ENCODE measurements around the gene ORMDL2. TPM values are rescaled to one million over a fixed set of nuclear protein-coding genes. Genes with fewer than 3 reads are reported as not detected.
A peak's percentile ranks its signal among the peaks of the same experiment; 100 is the strongest.
"Not testable (repeated sequence)": the region's sequence is repeated elsewhere in the genome, so short reads cannot be mapped to it uniquely, and the experiment has no call there.

Gene ORMDL2
- polyA plus RNA-seq, 3 donors, result 30.2 to 36.3 (median 34.8) TPM

DNA sequence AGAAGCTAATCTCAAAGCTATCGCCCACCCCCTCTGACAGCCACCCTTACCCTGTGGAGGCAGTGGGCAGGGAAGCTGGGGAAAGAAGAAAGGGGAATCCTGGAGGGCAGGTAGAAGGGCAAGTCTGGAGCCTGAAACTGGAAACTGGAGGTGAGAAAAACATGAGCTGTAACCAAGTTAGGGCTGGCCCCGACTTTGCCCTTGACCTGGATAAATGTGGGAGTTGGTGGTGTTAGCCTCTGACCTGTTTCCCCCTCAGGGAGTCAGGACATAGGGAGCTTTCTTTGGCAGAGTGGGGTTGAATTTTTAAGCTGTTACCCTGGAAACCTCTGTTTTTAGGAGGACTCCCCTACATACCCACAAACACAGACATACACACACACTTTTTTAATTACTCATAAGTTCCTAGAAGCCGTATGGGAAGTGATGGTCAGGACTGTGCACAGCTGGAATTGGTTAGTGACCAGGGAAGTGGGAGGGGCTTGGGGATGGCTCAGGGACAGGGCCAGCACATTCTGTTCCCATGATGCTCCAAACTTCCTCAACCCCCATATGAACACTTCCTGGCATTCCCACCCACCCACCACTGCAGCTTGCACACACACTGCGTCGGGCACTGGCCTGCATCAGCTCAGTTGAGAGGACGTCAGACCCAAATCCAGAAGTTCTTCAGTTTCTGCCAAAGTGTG is 29.9 kb downstream of the ORMDL2 start:
- DNase-seq, result peak; percentile 84

- DNase-seq, result no peak
Observed at GRCh38 chr12:55849616-55850343, 31.9 kb downstream of the ORMDL2 start.

GRCh38 chr12:55850401-55850800 is 32.6 kb downstream of the ORMDL2 start:
- DNase-seq, result no peak

DNA sequence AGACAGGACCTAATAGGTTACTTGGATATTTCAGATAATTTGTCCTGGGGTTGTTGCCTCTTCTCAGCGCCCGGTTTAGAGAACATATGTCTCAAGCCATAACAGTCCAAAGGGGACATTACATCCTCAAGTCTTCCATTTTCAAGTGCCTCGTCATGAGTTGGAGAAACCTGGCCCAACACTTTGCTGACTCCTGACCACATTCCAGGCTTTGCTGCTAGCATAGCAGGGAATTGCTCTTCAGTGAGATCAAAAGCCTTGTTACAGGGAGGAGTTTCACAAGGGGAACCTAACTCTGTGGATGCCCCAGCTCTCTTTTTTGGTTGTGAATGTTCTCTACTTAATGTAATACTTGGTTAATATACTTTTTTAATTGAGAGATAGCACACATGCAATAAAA is 33.1 kb downstream of the ORMDL2 start:
- DNase-seq, result no peak

DNA sequence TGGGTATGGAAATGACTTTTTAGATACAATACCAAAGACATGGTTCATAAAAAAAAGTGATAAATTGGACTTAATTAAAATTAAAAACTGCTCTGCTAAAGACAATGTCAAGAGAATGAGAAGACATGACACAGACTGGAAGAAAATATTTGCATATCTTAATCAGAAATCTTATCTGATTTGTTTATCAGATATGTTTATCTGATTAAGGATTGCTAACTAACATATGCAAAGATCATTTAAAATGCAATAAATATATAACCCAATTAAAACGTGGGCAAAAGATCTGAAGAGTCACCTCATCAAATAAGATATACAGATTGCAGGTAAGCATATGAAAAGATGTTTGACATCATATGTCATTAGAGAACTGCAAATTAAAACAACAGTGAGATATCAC is 34.9 kb downstream of the ORMDL2 start:
- no peak for DNase-seq

DNA sequence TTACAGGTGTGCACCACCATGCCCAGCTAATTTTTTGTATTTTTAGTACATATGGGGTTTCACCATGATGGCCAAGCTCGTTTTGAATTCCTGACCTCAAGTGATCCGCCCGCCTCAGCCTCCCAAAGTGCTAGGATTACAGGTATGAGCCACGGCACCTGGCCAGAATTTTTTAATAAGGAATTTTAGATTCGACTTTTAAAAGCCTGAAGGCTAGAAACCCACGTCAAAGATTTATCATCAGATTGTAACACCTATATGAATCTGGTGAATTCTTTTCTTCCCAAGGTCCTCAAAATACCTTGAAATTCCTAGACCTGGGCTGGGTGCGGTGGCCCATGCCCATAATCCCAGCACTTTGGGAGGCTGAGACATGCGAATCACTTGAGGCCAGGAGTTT is 43.6 kb downstream of the ORMDL2 start:
- DNase-seq, result no peak

GRCh38 chr12:55861871-55862270 is 44.0 kb downstream of the ORMDL2 start:
- DNase-seq, result no peak

GRCh38 chr12:55862286-55862685 is 44.4 kb downstream of the ORMDL2 start:
- no peak for DNase-seq

DNA sequence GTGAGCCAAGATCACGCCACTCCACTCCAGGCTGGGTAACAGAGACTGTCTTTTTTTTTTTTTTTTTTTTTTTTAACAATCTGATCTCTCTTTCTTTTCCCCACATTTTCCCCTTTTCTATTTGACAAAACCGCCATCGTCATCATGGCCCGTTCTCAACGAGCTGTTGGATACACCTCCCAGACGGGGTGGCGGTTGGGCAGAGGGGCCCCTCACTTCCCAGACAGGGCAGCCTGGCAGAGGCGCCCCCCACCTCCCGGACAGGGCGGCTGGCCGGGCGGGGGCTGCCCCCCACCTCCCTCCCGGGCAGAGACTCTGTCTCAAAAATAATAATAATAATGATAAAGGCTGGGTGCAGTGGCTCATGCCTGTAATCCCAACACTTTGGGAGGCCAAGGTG is 45.1 kb downstream of the ORMDL2 start:
- DNase-seq, result not testable (repeated sequence)

DNA sequence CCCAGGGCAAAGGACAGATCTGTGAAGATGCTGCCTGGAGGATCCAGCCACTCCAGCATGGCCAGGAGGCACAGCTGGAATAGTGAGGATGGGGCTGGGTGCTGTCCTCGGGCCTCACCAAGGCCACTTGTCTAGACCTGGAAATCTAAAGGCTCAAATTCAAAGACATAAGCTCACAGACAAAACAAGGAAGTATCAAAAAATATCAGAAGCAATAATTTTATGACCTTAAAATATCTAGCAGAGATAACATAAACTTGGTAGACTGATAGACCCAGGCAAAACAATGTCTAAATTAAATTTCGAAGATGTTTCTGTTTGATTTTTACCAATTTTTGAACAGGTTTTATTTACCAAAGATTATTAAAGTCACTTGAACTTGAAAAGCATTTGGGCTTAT is 47.5 kb downstream of the ORMDL2 start:
- no peak for DNase-seq

- not testable (repeated sequence) for DNase-seq
Observed at GRCh38 chr12:55866454-55867004, 48.7 kb downstream of the ORMDL2 start.

Other genes starting within 250 kb of the ORMDL2 start
- gene OR2AP1, start 245.6 kb upstream of the ORMDL2 start, polyA plus RNA-seq (ENCODE audit: insufficient read length in 3 of 3), result not detected
- not detected for gene OR10P1, start 181.1 kb upstream of the ORMDL2 start, polyA plus RNA-seq (ENCODE audit: insufficient read length in 3 of 3)
- 10 to 100 TPM; 38.2 to 43.3 (median 38.9) TPM for gene ITGA7, start 110.1 kb upstream of the ORMDL2 start, polyA plus RNA-seq (ENCODE audit: insufficient read length in 3 of 3)
- 100 to 1,000 TPM; 114 to 141 (median 120) TPM for gene BLOC1S1, start 102.0 kb upstream of the ORMDL2 start, polyA plus RNA-seq (ENCODE audit: insufficient read length in 3 of 3)
- gene RDH5, start 97.6 kb upstream of the ORMDL2 start, polyA plus RNA-seq (ENCODE audit: insufficient read length in 3 of 3), result 10 to 100 TPM; 22.2 to 41.6 (median 41.4) TPM
- 100 to 1,000 TPM; 637 to 739 (median 680) TPM for gene CD63, start 89.0 kb upstream of the ORMDL2 start, polyA plus RNA-seq (ENCODE audit: insufficient read length in 3 of 3)
- 10 to 100 TPM; 21.3 to 24.6 (median 23.9) TPM for gene GDF11, start 74.9 kb upstream of the ORMDL2 start, polyA plus RNA-seq (ENCODE audit: insufficient read length in 3 of 3)
- gene SARNP, start 317 bp upstream of the ORMDL2 start, polyA plus RNA-seq (ENCODE audit: insufficient read length in 3 of 3), result 100 to 1,000 TPM; 105 to 132 (median 112) TPM
- 10 to 100 TPM; 44.8 to 46.9 (median 45.3) TPM for gene DNAJC14, start 11.5 kb downstream of the ORMDL2 start, polyA plus RNA-seq (ENCODE audit: insufficient read length in 3 of 3)
- gene MMP19, start 24.9 kb downstream of the ORMDL2 start, polyA plus RNA-seq (ENCODE audit: insufficient read length in 3 of 3), result 1 to 10 TPM in 1 of 3 donors, under 1 TPM in 2; 0.61 to 1.2 (median 0.77) TPM
- 10 to 100 TPM; 33.2 to 41.1 (median 36.7) TPM for gene PYM1, start 109.9 kb downstream of the ORMDL2 start, polyA plus RNA-seq (ENCODE audit: insufficient read length in 3 of 3)
- gene DGKA, start 113.1 kb downstream of the ORMDL2 start, polyA plus RNA-seq (ENCODE audit: insufficient read length in 3 of 3), result 10 to 100 TPM; 17.7 to 26.1 (median 17.7) TPM
- 1 to 10 TPM; 3.3 to 5.2 (median 3.6) TPM for gene PMEL, start 148.0 kb downstream of the ORMDL2 start, polyA plus RNA-seq (ENCODE audit: insufficient read length in 3 of 3)
- gene CDK2, start 148.8 kb downstream of the ORMDL2 start, polyA plus RNA-seq (ENCODE audit: insufficient read length in 3 of 3), result 10 to 100 TPM; 60.6 to 74.6 (median 61.6) TPM
- 100 to 1,000 TPM; 149 to 175 (median 158) TPM for gene RAB5B, start 156.0 kb downstream of the ORMDL2 start, polyA plus RNA-seq (ENCODE audit: insufficient read length in 3 of 3)
- 10 to 100 TPM; 49.5 to 56.8 (median 53.3) TPM for gene SUOX, start 179.2 kb downstream of the ORMDL2 start, polyA plus RNA-seq (ENCODE audit: insufficient read length in 3 of 3)
- 10 to 100 TPM; 15.8 to 23.6 (median 20.1) TPM for gene IKZF4, start 203.0 kb downstream of the ORMDL2 start, polyA plus RNA-seq (ENCODE audit: insufficient read length in 3 of 3)
- 100 to 1,000 TPM; 366 to 522 (median 513) TPM for gene RPS26, start 223.9 kb downstream of the ORMDL2 start, polyA plus RNA-seq (ENCODE audit: insufficient read length in 3 of 3)